K562 (cell line): ENCODE measurements around the gene PRRC2B. TPM values are rescaled to one million over a fixed set of nuclear protein-coding genes. Genes with fewer than 3 reads are reported as not detected.
"Not testable (repeated sequence)": the region's sequence is repeated elsewhere in the genome, so short reads cannot be mapped to it uniquely, and the experiment has no call there.

Experiments
- ATAC-seq: fragments of 200-7000 bp; cut with Tn5 transposase; 3 replicates; pipeline ENCODE4 v1.9.1; 2020; ENCODE audit warnings: moderate library complexity
- BruUV-seq: library from RNA; stranded (reverse); fragments of 400-500 nt; replicated peaks from 2 replicates; lab custom pipeline; 2021; lab: Mats Ljungman, UMichigan
- CTCF ChIA-PET: fragments of 300-600 bp; formaldehyde crosslinking; extraction: SDS; loops from one replicate; lab custom pipeline; 2021; ENCODE audit warnings: low intra/inter-chr PET ratio; lab: Yijun Ruan, JAX
- POLR2A ChIA-PET: fragments of 300-600, 350-650 bp; sonication (Branson Sonifier 250); formaldehyde crosslinking; extraction: SDS; loops from one replicate; lab custom pipeline; 2021; ENCODE audit warnings: antibody characterized with exemption, inconsistent platforms; lab: Yijun Ruan, JAX
- DNase-seq, 4 experiments: peaks; one replicate each; pipeline versions ENCODE4 v3.0.0 to v3.0.0-alpha.2; 2011 to 2018; ENCODE audit warnings: low spot score in 3 of 4, mixed read lengths in 3 of 4; ENCODE audit errors: extremely low read depth in 1 of 4
- FAIRE-seq: peaks from 2 replicates; lab custom pipeline; 2011; peaks lifted over from hg19 to GRCh38; lab: Jason Lieb, UNC
- H2AFZ ChIP-seq: 2 replicates; pipeline ENCODE4 v1.6.0; 2011; ENCODE audit warnings: low read depth, low read length, control low read depth, inconsistent platforms
- H3K27ac ChIP-seq: fragments of 200-600 bp; 3 replicates; pipeline ENCODE4 v1.8.0; 2011; ENCODE audit warnings: low read depth, mild to moderate bottlenecking, control low read depth, inconsistent platforms, low read length, moderate library complexity, mixed read lengths; ENCODE audit errors: extremely low read depth
- H3K27me3 ChIP-seq, 2 experiments: fragments of 300-600 bp in 1 of 2; 2 replicates in 1 of 2; 3 replicates in 1 of 2; pipeline versions ENCODE4 v1.6.0 to v1.8.0; 2011; ENCODE audit warnings: inconsistent platforms in 2 of 2, low read length in 2 of 2, mild to moderate bottlenecking in 1 of 2, mixed read lengths in 1 of 2, moderate library complexity in 1 of 2; ENCODE audit not compliant: control insufficient read depth in 2 of 2, insufficient read depth in 2 of 2
- H3K36me3 ChIP-seq: fragments of 300-600 bp; 3 replicates; pipeline ENCODE4 v1.8.0; 2011; ENCODE audit warnings: mild to moderate bottlenecking, low read length, inconsistent platforms; ENCODE audit not compliant: control insufficient read depth, insufficient read depth
- H3K4me1 ChIP-seq, 2 experiments: fragments of 200-600 bp in 1 of 2; replicated peaks in 1 of 2; 2 replicates in 1 of 2; 3 replicates in 1 of 2; pipeline versions ENCODE4 v1.5.1 to v1.8.0; 2011; ENCODE audit warnings: inconsistent platforms in 2 of 2, low read length in 2 of 2, mild to moderate bottlenecking in 1 of 2, mixed read lengths in 1 of 2, moderate library complexity in 1 of 2; ENCODE audit not compliant: control insufficient read depth in 2 of 2, insufficient read depth in 2 of 2
- H3K4me2 ChIP-seq: 2 replicates; pipeline ENCODE4 v1.6.1; 2011; ENCODE audit warnings: low read length, control low read depth, inconsistent platforms, mixed read lengths; ENCODE audit not compliant: insufficient read depth
- H3K4me3 ChIP-seq: fragments of 200-600 bp; sonication (generic), shearing (Covaris generic); 2 replicates; pipeline ENCODE4 v1.5.1; 2016; ENCODE audit warnings: control low read depth, inconsistent platforms
- H3K79me2 ChIP-seq: fragments of 200-600 bp; 3 replicates; pipeline ENCODE4 v1.8.0; 2011; ENCODE audit warnings: low read length, inconsistent platforms; ENCODE audit not compliant: control insufficient read depth, insufficient read depth
- H3K9ac ChIP-seq, 2 experiments: 2 replicates each; pipeline versions ENCODE4 v1.6.0 to v1.6.1; 2011; ENCODE audit warnings: low read depth in 2 of 2, low read length in 2 of 2, control low read depth in 1 of 2, inconsistent platforms in 1 of 2, mild to moderate bottlenecking in 1 of 2, mixed read lengths in 1 of 2; ENCODE audit not compliant: insufficient read depth in 1 of 2
- H3K9me1 ChIP-seq: one replicate; pipeline ENCODE4 v1.6.0; 2011; ENCODE audit warnings: inconsistent platforms, mild to moderate bottlenecking, low read length, moderate library complexity; ENCODE audit not compliant: control insufficient read depth, insufficient read depth
- H3K9me3 ChIP-seq: replicated peaks from 2 replicates; pipeline ENCODE4 v1.5.1; 2011; ENCODE audit warnings: low read depth, low read length, inconsistent platforms; ENCODE audit not compliant: control insufficient read depth, insufficient read depth
- H4K20me1 ChIP-seq: replicated peaks from 2 replicates; pipeline ENCODE4 v1.6.1; 2011; ENCODE audit warnings: low read length, inconsistent platforms, mixed read lengths; ENCODE audit not compliant: control insufficient read depth, insufficient read depth
- JUNB ChIP-seq: fragments of 450-650 bp; formaldehyde crosslinking; conservative IDR thresholded peaks from 2 replicates; pipeline ENCODE4 v1.4.0; 2020; ENCODE audit warnings: mild to moderate bottlenecking
- MAFK ChIP-seq: IDR thresholded peaks from 2 replicates; pipeline ENCODE4 v1.6.1; 2011; ENCODE audit warnings: low read length, improper control_type of control experiment
- RBM25 ChIP-seq: fragments of 200-400 bp; formaldehyde crosslinking; IDR thresholded peaks from 2 replicates; pipeline ENCODE4 v1.6.1; 2018; ENCODE audit warnings: low read length, low read depth, moderate library complexity; ENCODE audit not compliant: severe bottlenecking
- SMARCE1 ChIP-seq: fragments of 450-650 bp; IDR thresholded peaks from 2 replicates; pipeline ENCODE4 v1.7.1; 2016; ENCODE audit warnings: mild to moderate bottlenecking
- TCF15 ChIP-seq: fragments of 250-450 bp; sonication (Bioruptor Pico); IDR thresholded peaks from 2 replicates; pipeline ENCODE4 v1.8.0; 2022; ENCODE audit warnings: moderate library complexity, mild to moderate bottlenecking, inconsistent platforms
- THAP7 ChIP-seq: fragments of 250-450 bp; sonication (Bioruptor Pico); IDR thresholded peaks from 2 replicates; pipeline ENCODE4 v1.5.0; 2021
- ZC3H11A ChIP-seq: IDR thresholded peaks from 2 replicates; pipeline ENCODE4 v1.6.1; 2012; ENCODE audit warnings: low read depth, low read length, improper control_type of control experiment
- WGBS: fragments of 100-300 bp; shearing (Covaris generic); methylation state at CpG from one replicate; pipeline ENCODE4 v1.1.6; 2016; ENCODE audit warnings: low coverage, mixed read lengths; ENCODE audit not compliant: insufficient coverage; ENCODE audit errors: missing lambda C conversion rate; 5-methylcytosine and 5-hydroxymethylcytosine counted together
- in situ Hi-C: fragments of 300-500 bp; cut with MboI; formaldehyde crosslinking; loops from 4 replicates; pipeline ENCODE4 v1.15.0; 2018; ENCODE audit warnings: inconsistent platforms, mixed read lengths
- intact Hi-C: fragments of 100-400 bp; cut with micrococcal nuclease; formaldehyde crosslinking; loops from 2 replicates; pipeline ENCODE4 v1.14.2; 2022
- polyA plus RNA-seq, 8 experiments: library from polyadenylated mRNA; depleted of rRNA in 4 of 8; stranded (reverse) in 5 of 8; unstranded in 3 of 8; fragments of >200 nt; fragmentation: Nextera tagmentation in 2 of 8; fragmentation: Illumina TruSeq in 1 of 8; extraction: Ambion mirVana in 2 of 8; extraction: Trizol in 1 of 8; gene quantifications; 2 replicates each; pipeline versions ENCODE4 v1.2.1 to v1.2.3, GENCODE V29; 2011 to 2014; ENCODE audit warnings: inconsistent platforms in 1 of 8, missing spikeins in 1 of 8
- small RNA-seq: library from RNA; depleted of rRNA; stranded (forward); fragments of <200 nt; gene quantifications from one replicate; pipeline ENCODE3, GENCODE V24; 2014
- total RNA-seq, 7 experiments: library from RNA; depleted of rRNA in 6 of 7; stranded (reverse); fragments of >200 nt in 6 of 7; fragmentation: Illumina TruSeq in 2 of 7; extraction: Trizol in 2 of 7; gene quantifications; 2 replicates each; pipeline versions ENCODE4 v1.2.1 to v1.2.3, GENCODE V29; 2011 to 2021; ENCODE audit warnings: low replicate concordance in 1 of 7

PRRC2B gene
- total and polyA plus RNA-seq, 9 of the 15 experiments (the other 6 are each of a cell fraction or from before 2014, with no cell fraction given): 0.34 to 125 (median 30.9) TPM

- TF ChIP-seq THAP7 (CRISPR knock-in tag): no peak
- no peak for TF ChIP-seq SMARCE1
- TF ChIP-seq MAFK: no peak
- no peak for TF ChIP-seq RBM25
- no peak for TF ChIP-seq ZC3H11A
- TF ChIP-seq TCF15: no peak
- no peak for TF ChIP-seq JUNB
- TF ChIP-seq, all 486 proteins: peak for 0
Observed at GRCh38 chr9:131546336-131547084, 152.6 kb downstream of the PRRC2B start (continued).

GRCh38 chr9:131549186-131549585, 155.3 kb downstream of the PRRC2B start:
- ATAC-seq, H3K79me2 ChIP-seq, H3K9me1 ChIP-seq, H2AFZ ChIP-seq, H3K4me2 ChIP-seq, H3K27ac ChIP-seq, intact Hi-C loops, in situ Hi-C loops, H3K4me3 ChIP-seq, H3K9ac ChIP-seq, CTCF ChIA-PET, H3K9me3 ChIP-seq, H4K20me1 ChIP-seq, FAIRE-seq, H3K36me3 ChIP-seq, BruUV-seq, DNase-seq: not testable (repeated sequence)
- H3K27me3 ChIP-seq: peaks cover 18 to 38% of the 10 kb centered on the region in 2 experiments; a peak in 4 of 5 replicates
- POLR2A ChIA-PET: interaction anchor here (0.7 kb wide), 1 partner anchor 24 kb away, joined by 3 read pairs; no protein-coding TSS in a partner anchor
- 1% methylated on average over 10 of the region's 10 CpGs for WGBS
- peaks cover 0 to 14% of the 10 kb centered on the region in 2 experiments; a peak in 1 of 5 replicates for H3K4me1 ChIP-seq

Small RNA genes lying within 50 kb of the gene (small RNA-seq; reads per million reads assigned to genes)
- 4.1 reads per million, percentile 91 among the genes with 10 or more reads in this experiment for gene SNORD62A
- gene SNORD62B: 1.1 reads per million, percentile 61 among the genes with 10 or more reads in this experiment

Other genes with a start within 250 kb of the PRRC2B start
- 55.5 and 85.8 TPM in 2 replicates for gene FAM78A, start 117.6 kb upstream of the PRRC2B start, total RNA-seq (2014; rRNA removed)
- 23.7 and 28.6 TPM in 2 replicates for gene FAM78A, start 117.6 kb upstream of the PRRC2B start, total RNA-seq (2014; rRNA removed; fragmentation: Illumina TruSeq; extraction: Trizol)
- gene FAM78A, start 117.6 kb upstream of the PRRC2B start, total RNA-seq (2015; rRNA removed; fragmentation: Illumina TruSeq; extraction: Trizol): 55.6 and 55.9 TPM in 2 replicates
- 103 and 105 TPM in 2 replicates for gene FAM78A, start 117.6 kb upstream of the PRRC2B start, total RNA-seq (2021)
- 29.9 and 50.1 TPM in 2 replicates for gene FAM78A, start 117.6 kb upstream of the PRRC2B start, polyA plus RNA-seq (2011; rRNA removed)
- 65.0 and 68.7 TPM in 2 replicates for gene FAM78A, start 117.6 kb upstream of the PRRC2B start, polyA plus RNA-seq (2014; fragmentation: Illumina TruSeq; extraction: Trizol)
- gene FAM78A, start 117.6 kb upstream of the PRRC2B start, polyA plus RNA-seq (2014; fragmentation: Nextera tagmentation; extraction: Ambion mirVana): 1 to 10 TPM in 1 of 2 experiments, under 1 TPM in 1; 0.56 to 1.2 TPM
- 55.2 and 59.6 TPM in 2 replicates for gene FAM78A, start 117.6 kb upstream of the PRRC2B start, polyA plus RNA-seq (2014; rRNA removed)
- gene PLPP7, start 104.4 kb upstream of the PRRC2B start, total RNA-seq (2014; rRNA removed): 0.23 and 0.65 TPM in 2 replicates
- gene PLPP7, start 104.4 kb upstream of the PRRC2B start, total RNA-seq (2014; rRNA removed; fragmentation: Illumina TruSeq; extraction: Trizol): not detected in 2 replicates
- 0.18 and 0.30 TPM in 2 replicates for gene PLPP7, start 104.4 kb upstream of the PRRC2B start, total RNA-seq (2015; rRNA removed; fragmentation: Illumina TruSeq; extraction: Trizol)
- 0.56 and 0.93 TPM in 2 replicates for gene PLPP7, start 104.4 kb upstream of the PRRC2B start, total RNA-seq (2021)
- gene PLPP7, start 104.4 kb upstream of the PRRC2B start, polyA plus RNA-seq (2011; rRNA removed): 0.18 and 0.41 TPM in 2 replicates
- 0.09 and 0.37 TPM in 2 replicates for gene PLPP7, start 104.4 kb upstream of the PRRC2B start, polyA plus RNA-seq (2014; fragmentation: Illumina TruSeq; extraction: Trizol)
- not detected for gene PLPP7, start 104.4 kb upstream of the PRRC2B start, polyA plus RNA-seq (2014; fragmentation: Nextera tagmentation; extraction: Ambion mirVana)
- 0.86 TPM in 1 of 2 replicates, not detected in the other for gene PLPP7, start 104.4 kb upstream of the PRRC2B start, polyA plus RNA-seq (2014; rRNA removed)
- gene POMT1, start 108.8 kb downstream of the PRRC2B start, total RNA-seq (2014; rRNA removed): 14.6 and 21.3 TPM in 2 replicates
- 8.6 TPM in 2 replicates for gene POMT1, start 108.8 kb downstream of the PRRC2B start, total RNA-seq (2014; rRNA removed; fragmentation: Illumina TruSeq; extraction: Trizol)
- gene POMT1, start 108.8 kb downstream of the PRRC2B start, total RNA-seq (2015; rRNA removed; fragmentation: Illumina TruSeq; extraction: Trizol): 15.6 and 15.7 TPM in 2 replicates
- 23.4 and 23.5 TPM in 2 replicates for gene POMT1, start 108.8 kb downstream of the PRRC2B start, total RNA-seq (2021)
- gene POMT1, start 108.8 kb downstream of the PRRC2B start, polyA plus RNA-seq (2011; rRNA removed): 15.3 and 21.6 TPM in 2 replicates
- gene POMT1, start 108.8 kb downstream of the PRRC2B start, polyA plus RNA-seq (2014; fragmentation: Illumina TruSeq; extraction: Trizol): 13.7 and 15.3 TPM in 2 replicates
- gene POMT1, start 108.8 kb downstream of the PRRC2B start, polyA plus RNA-seq (2014; fragmentation: Nextera tagmentation; extraction: Ambion mirVana): 1 to 10 TPM; 1.8 to 2.1 TPM
- 15.4 and 18.2 TPM in 2 replicates for gene POMT1, start 108.8 kb downstream of the PRRC2B start, polyA plus RNA-seq (2014; rRNA removed)
- 25.6 and 27.5 TPM in 2 replicates for gene UCK1, start 137.2 kb downstream of the PRRC2B start, total RNA-seq (2014; rRNA removed)
- 6.4 and 7.5 TPM in 2 replicates for gene UCK1, start 137.2 kb downstream of the PRRC2B start, total RNA-seq (2014; rRNA removed; fragmentation: Illumina TruSeq; extraction: Trizol)
- gene UCK1, start 137.2 kb downstream of the PRRC2B start, total RNA-seq (2015; rRNA removed; fragmentation: Illumina TruSeq; extraction: Trizol): 16.1 and 16.2 TPM in 2 replicates
- gene UCK1, start 137.2 kb downstream of the PRRC2B start, total RNA-seq (2021): 16.9 and 19.8 TPM in 2 replicates
- 16.4 and 17.2 TPM in 2 replicates for gene UCK1, start 137.2 kb downstream of the PRRC2B start, polyA plus RNA-seq (2011; rRNA removed)
- 13.2 and 21.3 TPM in 2 replicates for gene UCK1, start 137.2 kb downstream of the PRRC2B start, polyA plus RNA-seq (2014; fragmentation: Illumina TruSeq; extraction: Trizol)
- gene UCK1, start 137.2 kb downstream of the PRRC2B start, polyA plus RNA-seq (2014; fragmentation: Nextera tagmentation; extraction: Ambion mirVana): under 1 TPM; 0.27 to 0.48 TPM
- 20.3 and 25.2 TPM in 2 replicates for gene UCK1, start 137.2 kb downstream of the PRRC2B start, polyA plus RNA-seq (2014; rRNA removed)
- gene PRRT1B, start 151.4 kb downstream of the PRRC2B start, total RNA-seq (2014; rRNA removed): not detected in 2 replicates
- not detected in 2 replicates for gene PRRT1B, start 151.4 kb downstream of the PRRC2B start, total RNA-seq (2014; rRNA removed; fragmentation: Illumina TruSeq; extraction: Trizol)
- not detected in 2 replicates for gene PRRT1B, start 151.4 kb downstream of the PRRC2B start, total RNA-seq (2015; rRNA removed; fragmentation: Illumina TruSeq; extraction: Trizol)
- not detected in 2 replicates for gene PRRT1B, start 151.4 kb downstream of the PRRC2B start, total RNA-seq (2021)
- not detected in 2 replicates for gene PRRT1B, start 151.4 kb downstream of the PRRC2B start, polyA plus RNA-seq (2011; rRNA removed)
- not detected in 2 replicates for gene PRRT1B, start 151.4 kb downstream of the PRRC2B start, polyA plus RNA-seq (2014; fragmentation: Illumina TruSeq; extraction: Trizol)
- gene PRRT1B, start 151.4 kb downstream of the PRRC2B start, polyA plus RNA-seq (2014; fragmentation: Nextera tagmentation; extraction: Ambion mirVana): not detected
- not detected in 2 replicates for gene PRRT1B, start 151.4 kb downstream of the PRRC2B start, polyA plus RNA-seq (2014; rRNA removed)